Activated CD4-positive, alpha-beta T cell treated with anti-CD3 and anti-CD28 coated beads, Interleukin-2, amount 10 ng/mL, durations not matched to agents 7 days and 5 days (primary cell): ENCODE data around the gene IL26. TPM values are rescaled to one million over a fixed set of nuclear protein-coding genes. Genes with fewer than 3 reads are reported as not detected.

Experiments
- CTCF ChIA-PET: fragments of 350-600 bp; sonication (Branson Sonifier 250); formaldehyde crosslinking; loops from one replicate; lab custom pipeline; 2021; ENCODE audit warnings: antibody characterized with exemption; lab: Charles Lee
- POLR2A ChIA-PET: fragments of 350-600 bp; sonication (Branson Sonifier 250); formaldehyde crosslinking; loops from one replicate; lab custom pipeline; 2021; ENCODE audit warnings: antibody characterized with exemption; lab: Charles Lee
- DNase-seq: peaks from one replicate; pipeline ENCODE4 v3.0.0-alpha.2; 2020
- H3K27ac Mint-ChIP-seq: one replicate; pipeline ENCODE4 v1.8.0; 2021; ENCODE audit warnings: mild to moderate bottlenecking, moderate library complexity, mixed read lengths
- H3K27me3 Mint-ChIP-seq: one replicate; pipeline ENCODE4 v1.8.0; 2021; ENCODE audit warnings: mixed read lengths
- H3K36me3 Mint-ChIP-seq: one replicate; pipeline ENCODE4 v1.8.0; 2021; ENCODE audit warnings: low read depth, mixed read lengths
- H3K4me1 Mint-ChIP-seq: one replicate; pipeline ENCODE4 v1.8.0; 2021; ENCODE audit warnings: mixed read lengths
- H3K4me3 Mint-ChIP-seq: one replicate; pipeline ENCODE4 v1.8.0; 2021; ENCODE audit warnings: mild to moderate bottlenecking, moderate library complexity, mixed read lengths
- H3K9me3 Mint-ChIP-seq: one replicate; pipeline ENCODE4 v1.8.0; 2021; ENCODE audit warnings: mixed read lengths
- total RNA-seq, 2 experiments: library from RNA; stranded (reverse); gene quantifications; one replicate each; pipeline ENCODE4 v1.2.3, GENCODE V29; 2021

Gene IL26
- total RNA-seq, 2 experiments from 2014 or later: 0.50 to 1.00 TPM

GRCh38 chr12:68259318-68259940 lies 33.8 kb upstream of the IL26 start:
- ChIA-PET CTCF (interaction anchor here (1.0 kb wide), 1 partner anchor 14 kb away, joined by 4 read pairs; no protein-coding TSS in a partner anchor), POLR2A (interaction anchor here (0.7 kb wide), 1 partner anchor 14 kb away, joined by 8 read pairs; no protein-coding TSS in a partner anchor)
- no peak for DNase-seq
- Mint-ChIP-seq H3K27ac (no peak overlapping the region), H3K4me3 (no peak overlapping the region), H3K9me3 (no peaks in the 10 kb centered on the region), H3K36me3 (no peaks in the 10 kb centered on the region), H3K4me1 (peaks cover 22% of the 10 kb centered on the region), H3K27me3 (peaks cover 32% of the 10 kb centered on the region)

- Mint-ChIP-seq H3K9me3 (no peaks in the 10 kb centered on the region), H3K4me1 (no peaks in the 10 kb centered on the region), H3K4me3 (no peak within 1 kb of the TSS), H3K27ac (no peak within 1 kb of the TSS), H3K36me3 (no peaks in the 10 kb centered on the region), H3K27me3 (peaks cover 33% of the 10 kb centered on the region)
- CTCF ChIA-PET: interaction anchor here (0.6 to 0.8 kb wide), 2 partner anchors 12 to 63 kb away, joined by 4 to 5 read pairs; no protein-coding TSS in a partner anchor
- POLR2A ChIA-PET: no interaction called here
- DNase-seq: no peak
These were observed 27.9 kb upstream of the IL26 start, which contains the start of gene IL22 for GRCh38 chr12:68253504-68253903. IL22 (minus strand) TSS chr12:68253604; CDS start chr12:68253448, 156 bp downstream.

- peaks cover 32% of the 10 kb centered on the region for H3K27me3 Mint-ChIP-seq
- no peaks in the 10 kb centered on the region for H3K4me1 Mint-ChIP-seq
- no peak overlapping the region for H3K4me3 Mint-ChIP-seq
- POLR2A ChIA-PET: no interaction called here
- H3K27ac Mint-ChIP-seq: no peak overlapping the region
- CTCF ChIA-PET: interaction anchor here (0.9 to 2.8 kb wide), 4 partner anchors 12 to 28 kb away, joined by 3 to 8 read pairs (median 7); no protein-coding TSS in a partner anchor
- H3K9me3 Mint-ChIP-seq: no peaks in the 10 kb centered on the region
- H3K36me3 Mint-ChIP-seq: no peaks in the 10 kb centered on the region
- DNase-seq: no peak
These were observed 26.5 kb upstream of the IL26 start for GRCh38 chr12:68252077-68252476.

- DNase-seq: no peak
- peaks cover 40% of the 10 kb centered on the region for H3K27me3 Mint-ChIP-seq
- H3K36me3 Mint-ChIP-seq: no peaks in the 10 kb centered on the region
- CTCF ChIA-PET: interaction anchor here (0.6 to 2.8 kb wide), 7 partner anchors 10 to 997 kb away, joined by 3 to 8 read pairs (median 4); no protein-coding TSS in a partner anchor
- H3K4me1 Mint-ChIP-seq: no peaks in the 10 kb centered on the region
- POLR2A ChIA-PET: no interaction called here
- no peak overlapping the region for H3K4me3 Mint-ChIP-seq
- no peaks in the 10 kb centered on the region for H3K9me3 Mint-ChIP-seq
- no peak overlapping the region for H3K27ac Mint-ChIP-seq
These were observed 24.8 kb upstream of the IL26 start for GRCh38 chr12:68250454-68250853.

GRCh38 chr12:68247785-68248184 lies 22.2 kb upstream of the IL26 start:
- peaks cover 5% of the 10 kb centered on the region for H3K9me3 Mint-ChIP-seq
- peaks cover 2% of the 10 kb centered on the region for H3K4me1 Mint-ChIP-seq
- CTCF ChIA-PET: interaction anchor here (0.9 to 1.2 kb wide), 2 partner anchors 16 to 27 kb away, joined by 3 read pairs; no protein-coding TSS in a partner anchor
- no peak for DNase-seq
- H3K27ac Mint-ChIP-seq: no peak overlapping the region
- POLR2A ChIA-PET: no interaction called here
- no peaks in the 10 kb centered on the region for H3K36me3 Mint-ChIP-seq
- no peak overlapping the region for H3K4me3 Mint-ChIP-seq
- H3K27me3 Mint-ChIP-seq: peaks cover 36% of the 10 kb centered on the region

GRCh38 chr12:68246350-68246749 lies 20.7 kb upstream of the IL26 start:
- Mint-ChIP-seq H3K4me1 (peaks cover 15% of the 10 kb centered on the region), H3K9me3 (peaks cover 7% of the 10 kb centered on the region), H3K4me3 (no peak overlapping the region), H3K27me3 (peaks cover 29% of the 10 kb centered on the region), H3K27ac (no peak overlapping the region), H3K36me3 (no peaks in the 10 kb centered on the region)
- CTCF ChIA-PET: interaction anchor here (1.0 to 1.2 kb wide), 2 partner anchors 12 to 15 kb away, joined by 3 read pairs; no protein-coding TSS in a partner anchor
- DNase-seq: no peak
- POLR2A ChIA-PET: no interaction called here

GRCh38 chr12:68245180-68246021 lies 19.8 kb upstream of the IL26 start:
- Mint-ChIP-seq H3K4me1 (peaks cover 24% of the 10 kb centered on the region), H3K36me3 (peaks cover 6% of the 10 kb centered on the region), H3K9me3 (peaks cover 7% of the 10 kb centered on the region), H3K4me3 (no peak overlapping the region), H3K27me3 (peaks cover 25% of the 10 kb centered on the region), H3K27ac (no peak overlapping the region)
- ChIA-PET CTCF (interaction anchor here (0.7 to 1.5 kb wide), 2 partner anchors 12 to 457 kb away, joined by 3 read pairs; no protein-coding TSS in a partner anchor), POLR2A (interaction anchor here (0.6 kb wide), 1 partner anchor 14 kb away, joined by 8 read pairs; no protein-coding TSS in a partner anchor)
- no peak for DNase-seq

- no peak for DNase-seq
- peaks cover 7% of the 10 kb centered on the region for H3K9me3 Mint-ChIP-seq
- ChIA-PET POLR2A (no interaction called here), CTCF (no interaction called here)
- H3K4me3 Mint-ChIP-seq: no peak overlapping the region
- no peak overlapping the region for H3K27ac Mint-ChIP-seq
- H3K4me1 Mint-ChIP-seq: peaks cover 36% of the 10 kb centered on the region
- H3K27me3 Mint-ChIP-seq: peaks cover 15% of the 10 kb centered on the region
- H3K36me3 Mint-ChIP-seq: peaks cover 12% of the 10 kb centered on the region
These were observed 17.2 kb upstream of the IL26 start for GRCh38 chr12:68242777-68243176.

- peak overlapping the region; percentile 97 for H3K27ac Mint-ChIP-seq
- DNase-seq: peak; percentile 75
- H3K27me3 Mint-ChIP-seq: peaks cover 4% of the 10 kb centered on the region
- H3K9me3 Mint-ChIP-seq: peaks cover 7% of the 10 kb centered on the region
- peaks cover 54% of the 10 kb centered on the region for H3K4me1 Mint-ChIP-seq
- peaks cover 14% of the 10 kb centered on the region for H3K36me3 Mint-ChIP-seq
- peak overlapping the region; percentile 56 for H3K4me3 Mint-ChIP-seq
- POLR2A ChIA-PET: interaction anchor here (0.5 to 0.9 kb wide), 2 partner anchors 49 to 116 kb away, joined by 3 to 5 read pairs; no protein-coding TSS in a partner anchor
- CTCF ChIA-PET: interaction anchor here (0.6 to 2.7 kb wide), 5 partner anchors 9 to 150 kb away, joined by 3 to 8 read pairs (median 3); partner anchors contain the start of gene IL22
These were observed 15.4 kb upstream of the IL26 start for GRCh38 chr12:68240975-68241374.

GRCh38 chr12:68240079-68240478 lies 14.5 kb upstream of the IL26 start:
- H3K36me3 Mint-ChIP-seq: peaks cover 17% of the 10 kb centered on the region
- POLR2A ChIA-PET: no interaction called here
- peak overlapping the region; percentile 97 for H3K27ac Mint-ChIP-seq
- H3K4me3 Mint-ChIP-seq: no peak overlapping the region
- no peak for DNase-seq
- CTCF ChIA-PET: interaction anchor here (0.7 to 2.7 kb wide), 3 partner anchors 11 to 56 kb away, joined by 3 to 8 read pairs (median 3); no protein-coding TSS in a partner anchor
- peaks cover 62% of the 10 kb centered on the region for H3K4me1 Mint-ChIP-seq
- peaks cover 11% of the 10 kb centered on the region for H3K9me3 Mint-ChIP-seq
- peaks cover 1% of the 10 kb centered on the region for H3K27me3 Mint-ChIP-seq

- DNase-seq: no peak
- no peaks in the 10 kb centered on the region for H3K27me3 Mint-ChIP-seq
- POLR2A ChIA-PET: no interaction called here
- H3K36me3 Mint-ChIP-seq: peaks cover 17% of the 10 kb centered on the region
- H3K9me3 Mint-ChIP-seq: peaks cover 11% of the 10 kb centered on the region
- H3K4me1 Mint-ChIP-seq: peaks cover 68% of the 10 kb centered on the region
- no peak overlapping the region for H3K4me3 Mint-ChIP-seq
- no peak overlapping the region for H3K27ac Mint-ChIP-seq
- CTCF ChIA-PET: interaction anchor here (0.6 to 2.7 kb wide), 5 partner anchors 12 to 57 kb away, joined by 3 to 8 read pairs (median 4); no protein-coding TSS in a partner anchor
These were observed 13.8 kb upstream of the IL26 start for GRCh38 chr12:68239309-68239982.

- H3K36me3 Mint-ChIP-seq: peaks cover 17% of the 10 kb centered on the region
- ChIA-PET POLR2A (no interaction called here), CTCF (interaction anchor here (0.6 to 1.3 kb wide), 2 partner anchors 14 to 108 kb away, joined by 3 to 7 read pairs; no protein-coding TSS in a partner anchor)
- peaks cover 68% of the 10 kb centered on the region for H3K4me1 Mint-ChIP-seq
- DNase-seq: no peak
- no peak overlapping the region for H3K27ac Mint-ChIP-seq
- H3K4me3 Mint-ChIP-seq: no peak overlapping the region
- peaks cover 5% of the 10 kb centered on the region for H3K9me3 Mint-ChIP-seq
- no peaks in the 10 kb centered on the region for H3K27me3 Mint-ChIP-seq
These were observed 12.0 kb upstream of the IL26 start for GRCh38 chr12:68237619-68238018.
